ENCODE results near the gene NRIP2.

DNA sequence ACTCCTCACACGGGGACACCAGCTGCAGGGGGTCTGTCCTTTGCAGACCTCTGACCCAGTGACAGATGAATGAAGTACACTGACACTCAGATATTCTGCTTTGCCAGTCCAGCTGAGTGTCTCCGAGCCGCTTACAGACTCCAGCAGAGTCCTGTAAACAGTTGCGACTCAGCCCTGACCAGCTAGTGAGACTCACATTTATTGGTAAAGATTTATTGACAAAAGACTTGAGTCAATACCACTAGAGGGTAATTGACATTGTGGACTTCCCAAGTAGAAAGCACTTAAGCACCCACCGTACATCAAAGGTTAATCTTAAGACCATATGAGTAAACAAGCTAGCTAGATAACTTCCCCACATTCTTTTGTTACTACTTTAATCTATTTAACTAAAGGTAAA is 49.8 kb downstream of the NRIP2 start:
- TF ChIP-seq, protein P1, sequence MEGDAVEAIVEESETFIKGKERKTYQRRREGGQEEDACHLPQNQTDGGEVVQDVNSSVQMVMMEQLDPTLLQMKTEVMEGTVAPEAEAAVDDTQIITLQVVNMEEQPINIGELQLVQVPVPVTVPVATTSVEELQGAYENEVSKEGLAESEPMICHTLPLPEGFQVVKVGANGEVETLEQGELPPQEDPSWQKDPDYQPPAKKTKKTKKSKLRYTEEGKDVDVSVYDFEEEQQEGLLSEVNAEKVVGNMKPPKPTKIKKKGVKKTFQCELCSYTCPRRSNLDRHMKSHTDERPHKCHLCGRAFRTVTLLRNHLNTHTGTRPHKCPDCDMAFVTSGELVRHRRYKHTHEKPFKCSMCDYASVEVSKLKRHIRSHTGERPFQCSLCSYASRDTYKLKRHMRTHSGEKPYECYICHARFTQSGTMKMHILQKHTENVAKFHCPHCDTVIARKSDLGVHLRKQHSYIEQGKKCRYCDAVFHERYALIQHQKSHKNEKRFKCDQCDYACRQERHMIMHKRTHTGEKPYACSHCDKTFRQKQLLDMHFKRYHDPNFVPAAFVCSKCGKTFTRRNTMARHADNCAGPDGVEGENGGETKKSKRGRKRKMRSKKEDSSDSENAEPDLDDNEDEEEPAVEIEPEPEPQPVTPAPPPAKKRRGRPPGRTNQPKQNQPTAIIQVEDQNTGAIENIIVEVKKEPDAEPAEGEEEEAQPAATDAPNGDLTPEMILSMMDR (IDR thresholded peaks at IDR 0.05; ENCODE audit: low read depth, low read length, poor library complexity, severe bottlenecking), result no peak
- TF ChIP-seq EZH2phosphoT487 (IDR thresholded peaks at IDR 0.05; ENCODE audit: borderline replicate concordance, low read length), result no peak
